Lower lobe of right lung (tissue), 2 donors: ENCODE results near the gene PPDPF. TPM values are rescaled to one million over a fixed set of nuclear protein-coding genes. Genes with fewer than 3 reads are reported as not detected.

Experiments used
- ATAC-seq, 2 donors: fragments of 200-7000 bp; cut with Tn5 transposase; one replicate each; pipeline ENCODE4 v1.9.1; 2020 to 2022; ENCODE audit warnings: mild to moderate bottlenecking in 2 of 2, moderate library complexity in 2 of 2
- DNase-seq: peaks from one replicate; pipeline ENCODE4 v3.0.0-alpha.2; 2020
- H3K27ac ChIP-seq: fragments of 200-600 bp; one replicate; pipeline ENCODE4 v1.8.0; 2022
- H3K27me3 ChIP-seq: fragments of 200-600 bp; one replicate; pipeline ENCODE4 v1.8.0; 2022; ENCODE audit warnings: low read depth
- H3K36me3 ChIP-seq: fragments of 200-600 bp; one replicate; pipeline ENCODE4 v1.8.0; 2022; ENCODE audit warnings: mild to moderate bottlenecking
- H3K4me1 ChIP-seq: fragments of 200-600 bp; one replicate; pipeline ENCODE4 v1.8.0; 2022
- H3K4me3 ChIP-seq: fragments of 200-600 bp; one replicate; pipeline ENCODE4 v1.8.0; 2022; ENCODE audit warnings: mild to moderate bottlenecking
- H3K9me3 ChIP-seq: fragments of 200-600 bp; one replicate; pipeline ENCODE4 v1.8.0; 2022
- CTCF ChIP-seq: fragments of 200-600 bp; IDR thresholded peaks from one replicate; pipeline ENCODE4 v1.8.0; 2022; ENCODE audit warnings: antibody characterized with exemption, mild to moderate bottlenecking
- intact Hi-C: fragments of 100-400 bp; cut with DNase I; formaldehyde crosslinking; loops from one replicate; pipeline ENCODE4 v1.11.0; 2022
- total RNA-seq: library from RNA; stranded (reverse); fragmentation: NEBNext Ultra II Directional; extraction: Animal tissue kit (Norgen Biotek cat#: 25700); gene quantifications from one replicate; pipeline ENCODE4 v1.2.1, GENCODE V29; 2021
- donor health status: DM: no; HTN: yes; CAD: no; lungs with severe emphysema.

PPDPF gene
- total RNA-seq, 1 donor from 2014 or later, result 305 TPM

GRCh38 chr20:63565021-63565698, 44.6 kb downstream of the PPDPF start:
- Histone ChIP-seq H3K4me1 (peaks cover 13% of the 10 kb centered on the region), H3K4me3 (no peak overlapping the region), H3K27ac (no peak overlapping the region), H3K36me3 (peaks cover 68% of the 10 kb centered on the region), H3K27me3 (no peaks in the 10 kb centered on the region), H3K9me3 (no peaks in the 10 kb centered on the region)
- intact Hi-C loops, result no loop called here
- DNase-seq (no peak), ATAC-seq (no peak)
- TF ChIP-seq CTCF, result no peak

GRCh38 chr20:63565699-63566335, 45.3 kb downstream of the PPDPF start:
- Histone ChIP-seq H3K36me3 (peaks cover 62% of the 10 kb centered on the region), H3K4me3 (no peak overlapping the region), H3K4me1 (peaks cover 13% of the 10 kb centered on the region), H3K27me3 (no peaks in the 10 kb centered on the region), H3K27ac (no peak overlapping the region), H3K9me3 (no peaks in the 10 kb centered on the region)
- no peak for TF ChIP-seq CTCF
- no peak for ATAC-seq
- intact Hi-C loops, result no loop called here
- DNase-seq, result no peak

- H3K36me3 ChIP-seq, result peaks cover 54% of the 10 kb centered on the region
Observed at GRCh38 chr20:63566395-63567135, 46.0 kb downstream of the PPDPF start.

GRCh38 chr20:63567136-63567385, 46.5 kb downstream of the PPDPF start:
- Histone ChIP-seq H3K9me3 (no peaks in the 10 kb centered on the region), H3K4me1 (peaks cover 13% of the 10 kb centered on the region), H3K27me3 (no peaks in the 10 kb centered on the region), H3K36me3 (peaks cover 52% of the 10 kb centered on the region), H3K27ac (peak overlapping the region; percentile 58), H3K4me3 (no peak overlapping the region)
- no peak for TF ChIP-seq CTCF
- ATAC-seq (peak; percentile 4 to 12), DNase-seq (no peak)
- intact Hi-C loops, result no loop called here

More at GRCh38 chr20:63566395-63567135, 46.0 kb downstream of the PPDPF start:
- ATAC-seq (peak in 1 of 2 donors; percentile 64), DNase-seq (no peak)
- Histone ChIP-seq H3K27ac (no peak overlapping the region), H3K27me3 (no peaks in the 10 kb centered on the region), H3K4me1 (peaks cover 13% of the 10 kb centered on the region), H3K9me3 (no peaks in the 10 kb centered on the region), H3K4me3 (no peak overlapping the region)
- intact Hi-C loops, result no loop called here
- TF ChIP-seq CTCF, result no peak

- H3K4me3 ChIP-seq, result peak overlapping the region; percentile 32
- intact Hi-C loops, result no loop called here
- no peak for TF ChIP-seq CTCF
- DNase-seq (peak; percentile 86), ATAC-seq (peak; percentile 48 to 69)
- no peaks in the 10 kb centered on the region for H3K9me3 ChIP-seq
- H3K36me3 ChIP-seq, result peaks cover 52% of the 10 kb centered on the region
- peaks cover 14% of the 10 kb centered on the region for H3K4me1 ChIP-seq
- H3K27me3 ChIP-seq, result no peaks in the 10 kb centered on the region
- H3K27ac ChIP-seq, result peak overlapping the region; percentile 58
Observed at GRCh38 chr20:63567386-63568169, 47.0 kb downstream of the PPDPF start.
